CD4-positive, alpha-beta T cell treated with Interleukin-6 at 100 ng/mL for 8 hours (primary cell): Measurements from ENCODE around the gene PDE4D.
A peak's percentile ranks its signal among the peaks of the same experiment; 100 is the strongest.
"Not testable (repeated sequence)": the region's sequence is repeated elsewhere in the genome, so short reads cannot be mapped to it uniquely, and the experiment has no call there.

Experiments used
- DNase-seq: peaks from one replicate; pipeline ENCODE4 v3.0.0-alpha.2; 2020; ENCODE audit warnings: mixed read lengths, low spot score

Gene PDE4D

GRCh38 chr5:58965677-58966414, 927.7 kb downstream of the PDE4D start:
- DNase-seq: no peak

DNA sequence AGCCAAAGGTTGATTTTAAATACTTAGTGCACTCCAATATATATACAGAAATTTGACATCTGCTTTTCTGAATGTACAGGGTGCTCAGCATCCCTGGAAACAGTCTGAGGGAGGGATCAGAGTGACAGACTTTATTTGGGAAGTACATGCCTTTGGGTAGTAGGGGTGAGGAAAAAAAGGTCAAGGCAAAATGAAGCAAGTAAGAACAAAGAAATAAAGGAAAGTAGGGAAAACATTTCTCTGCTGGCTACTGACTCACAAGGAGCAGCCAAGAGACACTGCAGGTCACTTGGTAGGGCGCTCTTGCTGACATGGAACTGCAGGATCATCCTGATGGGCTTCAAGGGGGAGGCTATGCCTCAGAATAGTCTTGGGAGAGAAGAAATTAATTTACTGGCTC, 929.7 kb downstream of the PDE4D start:
- DNase-seq: no peak

DNA sequence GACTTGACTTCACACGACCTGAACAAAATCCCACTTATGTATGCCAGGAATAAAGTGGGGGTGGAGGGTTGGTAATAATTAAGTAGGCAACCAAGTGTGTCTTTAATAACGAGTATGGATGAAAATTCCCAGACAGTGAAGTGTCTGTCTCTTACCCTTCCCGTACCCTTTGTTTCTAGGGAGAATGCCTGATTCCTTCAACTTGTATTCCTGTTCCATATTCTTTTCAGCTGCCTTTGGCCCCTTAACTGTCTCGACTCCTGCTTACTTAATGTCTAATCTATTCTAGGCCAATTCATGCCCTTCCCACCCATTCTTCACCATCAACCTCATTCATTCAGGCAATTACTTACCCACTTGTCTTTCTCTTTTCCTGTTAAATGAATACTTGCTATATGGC, 930.2 kb downstream of the PDE4D start:
- DNase-seq: no peak

- DNase-seq: no peak
Observed at GRCh38 chr5:58961631-58962280, 931.8 kb downstream of the PDE4D start.

DNA sequence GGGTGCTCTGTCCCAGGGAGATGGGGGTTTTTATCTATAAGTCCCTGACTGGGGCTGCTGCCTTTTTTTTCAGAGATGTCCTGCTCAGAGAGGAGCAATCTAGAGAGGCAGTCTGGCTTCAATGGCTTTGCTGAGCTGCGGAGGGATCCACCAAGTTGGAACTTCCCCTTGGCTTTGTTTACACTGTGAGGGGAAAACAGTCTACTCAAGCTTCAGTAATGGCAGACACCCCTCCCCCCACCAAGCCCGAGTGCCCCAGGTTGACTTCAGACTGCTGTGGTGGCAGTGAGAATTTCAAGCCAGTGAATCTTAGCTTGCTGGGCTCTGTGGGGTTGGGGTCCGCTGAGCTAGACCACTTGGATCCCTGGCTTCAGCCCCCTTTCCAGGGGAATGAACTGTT, 934.8 kb downstream of the PDE4D start:
- DNase-seq: no peak

DNA sequence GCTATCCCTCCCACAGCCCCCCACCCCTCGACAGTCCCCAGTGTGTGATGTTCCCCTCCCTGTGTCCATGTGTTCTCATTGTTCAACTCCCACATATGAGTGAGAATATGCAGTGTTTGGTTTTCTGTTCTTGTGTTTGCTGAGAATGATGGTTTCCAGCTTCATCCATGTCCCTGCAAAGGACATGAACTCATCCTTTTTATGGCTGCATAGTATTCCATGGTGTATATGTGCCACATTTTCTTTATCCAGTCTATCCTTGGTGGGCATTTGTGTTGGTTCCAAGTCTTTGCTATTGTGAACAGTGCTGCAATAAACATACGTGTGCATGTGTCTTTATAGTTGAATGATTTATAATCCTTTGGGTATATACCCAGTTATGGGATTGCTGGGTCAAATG, 940.3 kb downstream of the PDE4D start:
- not testable (repeated sequence) for DNase-seq

- no peak for DNase-seq
Observed at GRCh38 chr5:58950224-58950623, 943.3 kb downstream of the PDE4D start.

- no peak for DNase-seq
Observed at GRCh38 chr5:58946230-58946629, 947.3 kb downstream of the PDE4D start.

DNA sequence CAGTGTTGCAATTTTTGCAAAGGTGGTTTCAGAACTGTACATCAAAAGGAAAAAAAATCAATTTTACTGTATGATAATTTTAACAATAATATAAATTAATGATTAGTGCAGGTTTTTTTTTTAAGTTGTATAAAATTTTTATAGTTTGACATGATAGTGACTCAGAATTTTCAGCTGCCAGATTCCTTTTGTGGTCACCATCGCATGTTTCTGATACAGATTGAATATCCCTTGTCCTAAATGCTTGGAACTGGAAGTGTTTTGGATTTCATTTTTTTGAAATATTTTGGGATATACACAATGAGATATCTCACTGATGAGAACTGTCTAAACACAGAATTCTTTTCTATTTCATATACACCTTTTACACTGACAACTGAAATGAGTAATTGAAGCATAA, 949.3 kb downstream of the PDE4D start:
- DNase-seq: no peak

DNA sequence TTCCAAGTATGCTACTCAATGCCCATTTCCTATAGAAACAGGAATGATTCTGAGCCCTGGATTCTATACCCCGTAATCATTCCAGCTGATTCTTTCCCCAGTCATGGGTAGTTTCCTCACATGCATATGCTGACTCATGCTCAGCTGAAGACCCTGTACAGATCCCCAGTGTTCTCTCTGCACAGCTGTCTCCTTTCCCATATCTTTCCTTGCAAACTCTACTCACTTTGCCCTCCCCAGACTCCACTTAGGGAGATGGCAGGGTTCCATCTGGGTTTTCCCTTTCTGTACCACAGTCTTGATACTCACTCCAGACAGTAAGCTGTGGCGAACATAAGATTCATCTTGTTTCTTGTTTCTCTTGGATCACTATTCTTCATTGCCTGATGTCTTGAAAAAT, 953.1 kb downstream of the PDE4D start:
- DNase-seq: no peak

GRCh38 chr5:58939664-58940063, 953.9 kb downstream of the PDE4D start:
- no peak for DNase-seq

GRCh38 chr5:58938563-58939424, 954.7 kb downstream of the PDE4D start:
- DNase-seq: no peak

GRCh38 chr5:58937031-58937681, 956.4 kb downstream of the PDE4D start:
- DNase-seq: no peak

DNA sequence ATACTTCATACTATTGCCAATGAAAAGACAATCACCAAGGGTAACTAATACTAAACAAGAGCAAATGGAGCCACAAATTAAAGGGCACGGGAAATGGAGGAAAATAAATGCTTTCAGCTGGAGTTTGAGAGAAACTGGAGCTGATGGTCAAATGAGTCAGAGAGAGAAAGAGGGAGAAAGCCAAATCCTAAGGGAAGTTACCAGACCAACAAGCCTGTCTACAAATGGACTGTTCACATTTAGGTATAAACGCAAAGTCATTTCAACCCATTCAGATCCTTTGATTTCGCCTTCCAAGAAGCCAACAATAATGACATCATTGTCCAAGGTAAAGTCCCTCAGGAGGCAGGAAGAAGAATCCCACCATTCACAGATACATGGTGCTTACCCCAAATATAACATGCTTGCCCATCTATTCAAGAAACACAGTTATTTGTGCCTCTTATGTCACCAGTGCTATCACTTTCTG, 958.9 kb downstream of the PDE4D start:
- DNase-seq: no peak

- DNase-seq: peak; percentile 40
Observed at GRCh38 chr5:58933891-58934628, 959.5 kb downstream of the PDE4D start.

DNA sequence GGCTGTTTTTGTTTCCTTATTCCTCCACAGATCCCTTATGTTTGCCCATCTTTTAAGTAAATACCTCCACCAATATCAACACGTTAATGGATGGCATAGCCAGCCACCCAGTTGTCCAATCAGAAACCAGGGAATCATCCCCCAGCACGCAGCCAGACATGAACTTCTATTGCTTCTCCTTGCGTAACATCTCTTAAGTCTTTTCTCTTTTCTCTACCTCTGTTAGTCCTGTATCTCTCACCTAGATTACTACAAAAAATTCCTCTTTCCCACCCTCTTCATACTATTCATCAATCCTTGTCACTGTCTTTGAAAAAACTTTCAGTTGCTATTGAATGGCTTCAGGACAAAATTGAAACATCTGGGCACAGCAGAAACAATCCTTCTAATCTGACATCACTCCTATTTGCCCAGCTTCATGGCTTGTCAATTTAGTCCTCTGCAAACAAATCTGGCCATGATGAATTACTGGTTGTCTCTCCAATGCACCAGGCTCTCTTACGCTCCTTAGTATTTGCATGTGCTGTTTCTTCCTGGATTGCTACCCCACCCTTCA, 961.4 kb downstream of the PDE4D start:
- DNase-seq: no peak

- no peak for DNase-seq
Observed at GRCh38 chr5:58930520-58930919, 963.0 kb downstream of the PDE4D start.

DNA sequence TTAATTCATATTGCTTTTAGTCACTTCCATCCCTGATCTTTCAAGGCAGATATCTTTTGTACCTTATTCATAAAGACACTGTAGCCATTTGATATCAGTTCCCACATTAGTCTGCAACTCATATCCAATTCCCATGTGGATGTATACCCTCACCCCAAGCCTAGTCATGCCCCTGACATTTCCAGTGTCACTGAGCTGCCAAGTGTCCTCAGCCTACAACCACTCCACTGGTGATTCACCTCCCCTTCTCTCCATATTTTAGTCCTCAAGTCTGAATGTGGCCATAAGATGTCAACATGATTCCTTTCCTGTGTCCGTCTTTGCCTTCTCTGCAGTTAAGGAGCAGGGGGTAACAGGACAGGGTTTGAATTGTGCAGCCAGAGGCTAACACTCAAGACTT, 963.8 kb downstream of the PDE4D start:
- no peak for DNase-seq

DNA sequence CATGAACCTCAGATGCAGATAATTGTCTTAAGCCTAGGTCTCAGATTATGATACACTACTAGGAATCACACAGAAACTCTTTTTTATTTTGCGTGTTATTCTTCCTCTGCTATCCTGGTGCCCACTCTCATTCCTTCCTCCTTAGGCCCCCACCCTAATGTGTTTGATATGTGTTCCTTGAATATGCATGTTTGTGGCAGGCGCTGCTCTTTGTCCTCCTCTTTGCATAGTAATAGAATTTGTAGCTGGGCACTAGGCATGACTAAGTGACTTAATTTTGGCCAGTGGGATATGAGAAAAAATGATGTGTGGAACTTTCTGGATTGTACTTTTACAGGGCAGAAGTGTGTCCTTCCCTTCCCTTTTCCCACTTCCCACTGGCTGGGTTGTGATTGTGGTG, 965.6 kb downstream of the PDE4D start:
- no peak for DNase-seq

DNA sequence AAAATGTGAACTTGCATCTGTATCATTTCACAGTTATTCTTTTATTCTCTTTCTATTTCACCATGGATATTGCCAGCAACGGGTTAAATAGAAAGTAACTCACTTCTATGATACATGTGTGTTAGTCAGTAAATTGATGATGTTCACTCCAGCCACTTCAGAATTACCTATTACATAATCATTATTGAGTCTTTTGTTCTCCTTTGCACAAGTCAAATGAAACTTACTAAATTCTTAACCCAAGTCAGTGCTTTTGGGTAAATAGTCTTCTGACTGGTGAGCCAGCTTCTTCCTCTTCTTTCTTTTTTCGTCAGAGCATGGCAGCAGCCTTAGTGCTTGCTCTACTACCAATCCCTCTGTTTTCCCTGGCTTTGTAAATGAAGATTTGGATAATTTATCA, 966.3 kb downstream of the PDE4D start:
- DNase-seq: no peak

GRCh38 chr5:58926541-58926935, 967.0 kb downstream of the PDE4D start:
- no peak for DNase-seq
